ENCODE measurements around the gene TCF12. TPM values are rescaled to one million over a fixed set of nuclear protein-coding genes. Genes with fewer than 3 reads are reported as not detected.
A peak's percentile ranks its signal among the peaks of the same experiment; 100 is the strongest.

Gene TCF12
- total RNA-seq, 1 donor from 2014 or later, result 164 TPM

GRCh38 chr15:56919609-56920366 lies 1.3 kb downstream of the TCF12 start:
- Mint-ChIP-seq H3K4me1 (ENCODE audit: unreplicated experiment) (peaks cover 46% of the 10 kb centered on the region), H3K27ac (ENCODE audit: unreplicated experiment) (peak overlapping the region; percentile 84), H3K27me3 (ENCODE audit: unreplicated experiment) (no peaks in the 10 kb centered on the region), H3K4me3 (ENCODE audit: unreplicated experiment) (peak overlapping the region; percentile 90), H3K9me3 (ENCODE audit: unreplicated experiment) (no peaks in the 10 kb centered on the region), H3K36me3 (ENCODE audit: unreplicated experiment) (peaks cover 23% of the 10 kb centered on the region)
- DNase-seq (ENCODE audit: extremely low spot score, unreplicated experiment), result no peak
- no peak for TF ChIP-seq CTCF (IDR thresholded peaks at IDR 0.05)

- DNase-seq (ENCODE audit: extremely low spot score, unreplicated experiment), result no peak
- peaks cover 23% of the 10 kb centered on the region for H3K36me3 Mint-ChIP-seq (ENCODE audit: unreplicated experiment)
- peaks cover 46% of the 10 kb centered on the region for H3K4me1 Mint-ChIP-seq (ENCODE audit: unreplicated experiment)
- TF ChIP-seq CTCF (IDR thresholded peaks at IDR 0.05), result no peak
- peak overlapping the region; percentile 84 for H3K27ac Mint-ChIP-seq (ENCODE audit: unreplicated experiment)
- no peaks in the 10 kb centered on the region for H3K9me3 Mint-ChIP-seq (ENCODE audit: unreplicated experiment)
- no peaks in the 10 kb centered on the region for H3K27me3 Mint-ChIP-seq (ENCODE audit: unreplicated experiment)
- peak overlapping the region; percentile 90 for H3K4me3 Mint-ChIP-seq (ENCODE audit: unreplicated experiment)
These were observed 1.9 kb downstream of the TCF12 start for GRCh38 chr15:56920367-56920627.

- peak overlapping the region; percentile 45 for H3K27ac Mint-ChIP-seq (ENCODE audit: unreplicated experiment)
- no peaks in the 10 kb centered on the region for H3K27me3 Mint-ChIP-seq (ENCODE audit: unreplicated experiment)
- no peak overlapping the region for H3K4me3 Mint-ChIP-seq (ENCODE audit: unreplicated experiment)
- H3K9me3 Mint-ChIP-seq (ENCODE audit: unreplicated experiment), result no peaks in the 10 kb centered on the region
- no peak for TF ChIP-seq CTCF (IDR thresholded peaks at IDR 0.05)
- DNase-seq (ENCODE audit: extremely low spot score, unreplicated experiment), result no peak
- peaks cover 26% of the 10 kb centered on the region for H3K36me3 Mint-ChIP-seq (ENCODE audit: unreplicated experiment)
- H3K4me1 Mint-ChIP-seq (ENCODE audit: unreplicated experiment), result peaks cover 50% of the 10 kb centered on the region
These were observed 4.7 kb downstream of the TCF12 start for GRCh38 chr15:56923174-56923591.

- no peak for DNase-seq (ENCODE audit: extremely low spot score, unreplicated experiment)
- peaks cover 76% of the 10 kb centered on the region for H3K4me1 Mint-ChIP-seq (ENCODE audit: unreplicated experiment)
These were observed 9.4 kb downstream of the TCF12 start for GRCh38 chr15:56927816-56928215.

GRCh38 chr15:56929399-56929798 lies 11.0 kb downstream of the TCF12 start:
- Mint-ChIP-seq H3K4me3 (ENCODE audit: unreplicated experiment) (no peak overlapping the region), H3K27ac (ENCODE audit: unreplicated experiment) (peak overlapping the region; percentile 76), H3K4me1 (ENCODE audit: unreplicated experiment) (peaks cover 74% of the 10 kb centered on the region), H3K36me3 (ENCODE audit: unreplicated experiment) (peaks cover 28% of the 10 kb centered on the region), H3K9me3 (ENCODE audit: unreplicated experiment) (no peaks in the 10 kb centered on the region), H3K27me3 (ENCODE audit: unreplicated experiment) (no peaks in the 10 kb centered on the region)
- no peak for TF ChIP-seq CTCF (IDR thresholded peaks at IDR 0.05)
- no peak for DNase-seq (ENCODE audit: extremely low spot score, unreplicated experiment)

More at GRCh38 chr15:56927816-56928215, 9.4 kb downstream of the TCF12 start:
- H3K27ac Mint-ChIP-seq (ENCODE audit: unreplicated experiment), result no peak overlapping the region
- H3K27me3 Mint-ChIP-seq (ENCODE audit: unreplicated experiment), result no peaks in the 10 kb centered on the region
- H3K4me3 Mint-ChIP-seq (ENCODE audit: unreplicated experiment), result no peak overlapping the region
- H3K9me3 Mint-ChIP-seq (ENCODE audit: unreplicated experiment), result no peaks in the 10 kb centered on the region
- peaks cover 33% of the 10 kb centered on the region for H3K36me3 Mint-ChIP-seq (ENCODE audit: unreplicated experiment)
- TF ChIP-seq CTCF (IDR thresholded peaks at IDR 0.05), result no peak

Data from osteocyte (in vitro differentiated cells).